HG03175 (cell line): ENCODE results near the gene STIP1.

Source experiments
- ATAC-seq: cut with Tn5 transposase; IDR thresholded peaks from one replicate; pipeline ENCODE4 v1.9.1; 2021; ENCODE audit warnings: mild to moderate bottlenecking, moderate library complexity; ENCODE audit not compliant: unreplicated experiment

Gene STIP1

DNA sequence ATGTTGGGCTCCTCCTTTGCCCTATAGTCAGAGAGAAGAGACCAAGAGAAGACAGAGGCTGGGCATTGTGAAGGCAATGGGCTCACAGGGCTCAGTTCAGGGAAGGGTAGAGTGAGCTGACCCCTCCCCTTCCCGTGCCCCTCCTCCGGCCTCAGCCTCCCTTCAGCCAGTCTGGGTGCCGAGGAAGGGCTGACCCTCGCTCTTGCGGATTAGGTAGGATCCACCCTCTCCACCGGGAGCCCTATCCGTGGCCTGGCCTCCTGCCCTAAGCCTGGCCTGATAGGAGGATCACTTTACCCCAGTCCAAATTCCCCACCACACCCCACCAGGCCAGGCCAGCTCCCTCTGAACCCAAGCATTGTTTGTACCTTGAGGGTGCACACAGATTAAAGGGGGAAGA is 62.6 kb downstream of the STIP1 start:
- ATAC-seq: no peak

DNA sequence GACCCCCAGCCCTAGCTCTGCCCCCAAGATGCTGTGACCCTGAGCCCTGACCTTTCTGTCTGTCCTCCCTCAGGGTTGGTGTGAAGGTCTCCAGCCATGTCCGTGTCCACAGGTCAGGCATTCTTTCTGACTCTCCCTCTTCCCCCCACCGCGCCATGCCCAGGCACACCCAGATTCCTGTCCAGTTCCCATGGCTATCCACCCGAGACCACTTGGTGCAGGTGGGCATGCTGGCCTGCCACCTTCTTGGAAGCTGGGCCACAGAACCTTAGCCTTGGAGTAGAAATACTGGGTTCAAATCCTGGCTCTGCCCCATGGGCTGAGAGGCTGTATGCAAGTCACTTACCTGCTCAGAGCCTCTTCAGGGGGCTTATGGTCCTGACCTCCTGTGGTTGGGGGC is 63.1 kb downstream of the STIP1 start:
- no peak for ATAC-seq

DNA sequence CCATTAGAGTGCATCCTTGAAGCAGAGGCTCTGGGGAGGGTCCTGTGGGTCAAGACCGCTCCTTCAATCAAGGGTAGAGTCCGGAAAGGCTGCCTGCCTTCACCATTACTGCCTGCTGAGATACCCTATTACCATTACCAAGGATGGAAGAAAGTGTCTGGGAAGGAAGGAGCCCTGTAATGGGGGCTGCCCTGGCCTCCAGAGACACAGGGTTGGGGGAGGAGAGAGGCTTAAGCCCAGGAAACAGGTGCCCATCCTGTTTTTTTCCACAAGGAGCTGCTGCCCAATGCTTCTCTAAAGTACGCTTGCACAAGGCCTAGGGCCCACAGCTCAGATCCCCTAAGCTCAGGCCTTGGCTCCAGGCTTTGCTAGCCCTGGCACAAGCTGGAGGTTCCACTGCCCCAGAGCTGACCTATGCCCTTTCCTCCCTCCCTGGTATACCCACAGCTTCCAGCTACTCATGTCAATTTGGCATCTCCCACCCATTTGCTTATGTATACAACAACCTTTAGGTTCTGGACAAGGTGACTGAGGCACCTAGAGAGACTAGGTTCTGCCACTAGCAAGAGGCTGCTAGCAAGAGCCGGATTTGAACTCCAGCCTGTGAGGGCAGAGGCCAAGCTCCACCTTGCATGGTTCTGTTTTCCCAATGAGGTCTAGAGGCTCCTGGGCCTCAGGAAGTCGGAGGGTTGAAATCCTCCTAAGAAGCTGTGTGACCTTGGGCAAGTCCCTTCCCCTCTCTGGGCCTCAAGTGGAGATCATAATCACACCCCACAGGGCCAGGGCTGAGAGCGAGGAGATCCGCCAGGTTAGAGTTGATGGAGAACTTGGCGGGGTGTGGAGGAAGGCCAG is 63.8 kb downstream of the STIP1 start:
- no peak for ATAC-seq

DNA sequence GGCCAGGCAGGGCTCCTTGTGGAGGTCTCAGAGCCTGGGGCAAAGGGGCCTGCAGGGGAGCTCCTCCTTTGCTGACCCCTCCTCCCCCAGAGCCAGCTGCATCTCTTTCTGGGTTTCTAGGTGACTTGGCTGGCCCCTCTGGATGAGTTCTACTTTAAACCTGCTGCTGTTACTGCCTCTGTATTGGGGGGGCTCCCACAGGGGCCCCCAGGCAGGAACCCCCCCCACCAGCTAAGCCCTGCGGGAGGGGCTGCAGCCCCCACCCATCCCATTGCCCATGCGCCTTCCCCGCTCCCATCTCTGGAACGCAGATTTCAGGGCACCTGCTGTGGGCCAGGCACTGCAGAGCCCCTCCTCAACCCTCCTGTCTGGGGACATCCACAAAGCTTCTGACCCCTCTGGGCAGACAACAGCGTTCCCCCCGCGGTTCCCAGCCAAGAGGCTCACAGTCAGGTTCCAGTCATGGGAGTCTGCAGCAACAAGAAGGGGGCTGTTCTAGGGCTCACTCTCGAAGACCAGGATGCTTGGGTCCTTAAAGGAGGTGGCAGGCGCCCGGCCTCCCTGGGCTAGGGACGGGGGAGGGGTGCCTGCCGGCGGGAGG is 64.5 kb downstream of the STIP1 start:
- no peak for ATAC-seq

DNA sequence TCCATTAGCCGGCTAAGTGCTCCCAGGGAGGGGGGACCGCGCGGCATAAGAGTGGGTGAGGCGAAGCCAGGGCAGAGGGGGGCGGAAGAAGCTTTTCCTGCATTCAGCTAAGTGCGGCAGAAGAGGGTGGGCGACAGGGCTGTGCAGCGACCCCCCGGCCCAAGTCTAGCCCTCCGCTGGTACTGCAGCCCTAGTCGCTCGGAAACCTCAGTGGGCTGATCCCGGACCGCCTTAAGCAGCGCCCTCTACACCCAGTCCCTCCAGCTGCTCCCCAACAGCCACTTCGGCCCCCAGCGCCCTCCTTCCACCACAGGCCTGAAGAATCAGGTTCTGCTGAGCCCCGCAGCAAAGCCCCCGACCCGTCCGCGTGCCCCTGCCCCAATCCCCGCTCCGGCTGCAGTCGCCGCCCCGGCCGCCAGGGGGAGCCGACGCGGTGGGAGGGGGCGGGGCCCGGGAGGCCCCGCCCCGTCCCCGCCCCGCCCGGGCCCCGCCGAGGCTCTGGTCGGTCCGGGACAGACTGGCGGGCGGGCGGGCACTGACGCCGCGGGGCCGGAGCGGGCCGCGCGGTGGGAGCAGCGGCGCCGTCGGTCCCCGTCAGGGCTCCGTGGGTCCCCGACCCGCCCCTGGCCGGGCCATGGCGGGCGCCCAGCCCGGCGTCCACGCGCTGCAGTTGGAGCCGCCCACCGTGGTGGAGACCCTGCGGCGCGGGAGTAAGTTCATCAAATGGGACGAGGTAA is 65.2 kb downstream of the STIP1 start, which contains the start of gene PLCB3:
Gene PLCB3 (plus strand): TSS at position 515 of the 737 bp plus-strand sequence. CDS start 120 bp downstream, at position 635.
- peak; percentile 38 for ATAC-seq

DNA sequence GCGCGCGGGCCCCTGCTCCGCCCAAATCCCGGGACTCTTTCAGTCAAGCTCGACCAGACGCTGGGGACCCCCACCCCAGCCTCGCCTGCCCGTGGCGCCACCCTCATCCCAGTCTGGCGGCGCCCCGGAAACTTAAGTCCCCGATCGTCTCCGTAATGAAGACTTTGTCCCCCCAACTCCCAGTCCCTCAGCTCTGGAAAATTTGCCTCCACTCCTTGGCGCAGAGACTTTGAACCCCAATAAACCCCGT is 65.7 kb downstream of the STIP1 start:
- ATAC-seq: no peak

DNA sequence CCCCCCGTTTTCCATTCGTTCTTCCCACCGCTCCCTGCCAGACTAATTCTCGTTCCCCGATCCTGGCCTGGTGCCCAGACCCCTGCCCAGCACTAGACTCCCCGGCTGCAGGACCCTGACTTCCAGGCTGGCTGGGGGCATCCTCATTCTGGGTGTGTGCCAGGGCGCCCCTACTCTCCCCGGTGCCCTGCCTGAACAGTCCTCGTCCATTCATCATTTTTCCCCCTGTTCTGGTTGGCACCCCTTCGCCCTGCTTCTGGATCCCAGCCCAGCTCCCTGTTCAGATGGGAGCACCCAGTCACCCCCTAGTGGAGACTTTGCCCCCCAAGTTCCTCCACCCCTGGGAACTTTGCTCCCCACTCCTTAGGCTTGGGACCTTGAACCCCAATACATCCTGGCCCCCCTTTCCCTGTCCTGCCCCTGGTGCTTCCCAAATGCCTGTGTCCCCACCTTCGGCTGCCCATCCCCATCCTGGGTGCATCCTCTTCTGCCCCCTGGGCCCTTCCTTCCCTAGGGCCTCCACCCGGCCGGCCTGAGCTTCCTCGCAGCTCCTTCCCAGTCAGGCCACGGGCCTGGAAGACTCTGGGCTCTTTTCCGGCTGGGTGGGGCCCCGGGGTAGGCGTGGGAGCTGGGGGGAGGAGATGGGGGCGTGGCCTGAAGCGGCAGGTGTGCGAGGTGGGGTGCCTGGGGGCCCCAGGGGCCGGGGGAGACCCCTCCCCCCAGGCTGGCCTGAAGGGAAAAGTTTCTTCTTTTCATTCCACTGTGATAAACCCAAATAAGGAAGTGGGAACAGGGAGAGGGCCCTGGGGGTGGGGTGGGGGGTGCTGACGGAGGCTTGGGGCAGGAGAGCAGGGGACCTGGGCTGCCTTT is 66.3 kb downstream of the STIP1 start:
- no peak for ATAC-seq

DNA sequence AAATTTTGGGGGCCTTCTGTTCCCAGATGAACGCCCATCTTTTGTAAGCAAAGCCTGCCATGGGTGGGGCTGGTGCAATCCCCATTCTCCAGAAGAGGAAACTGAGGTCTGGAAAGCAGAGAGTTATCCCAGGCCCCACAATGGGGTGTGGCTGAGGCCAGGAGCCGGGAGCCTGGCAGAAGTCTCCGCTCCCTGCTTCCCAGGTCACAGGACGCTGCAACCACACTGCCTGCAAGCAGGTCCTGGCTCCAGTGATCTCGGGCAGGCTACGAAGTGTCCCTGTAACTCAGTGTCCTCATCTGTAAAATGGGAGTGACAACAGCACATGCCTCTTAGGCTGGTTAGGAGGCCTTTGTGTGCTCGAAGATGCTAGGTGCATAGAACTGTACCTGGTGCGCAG is 67.1 kb downstream of the STIP1 start:
- no peak for ATAC-seq

DNA sequence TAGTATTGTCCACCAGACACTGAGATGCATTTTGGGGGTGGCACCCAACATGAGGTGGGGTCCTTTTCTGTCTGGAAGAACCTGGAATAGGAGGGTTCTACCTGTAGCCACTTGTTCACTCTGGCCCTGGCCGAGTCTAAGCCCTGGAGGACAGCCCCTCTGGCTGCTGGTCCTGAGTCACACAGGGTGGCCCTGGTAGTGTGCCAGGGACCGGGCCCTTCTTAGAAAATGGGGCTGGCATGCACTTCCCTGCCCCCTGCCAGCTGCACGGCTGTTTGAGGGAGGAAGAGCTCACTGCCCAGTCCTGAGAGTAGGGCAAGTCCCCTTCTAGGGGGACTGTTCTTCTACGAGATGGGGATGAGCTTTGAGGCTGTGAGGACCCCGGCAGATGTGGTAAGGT is 67.5 kb downstream of the STIP1 start:
- no peak for ATAC-seq
